ENCODE results near the gene THBS3. TPM values are rescaled to one million over a fixed set of nuclear protein-coding genes. Genes with fewer than 3 reads are reported as not detected.
"Not testable (repeated sequence)": the region's sequence is repeated elsewhere in the genome, so short reads cannot be mapped to it uniquely, and the experiment has no call there.

Gene THBS3
- total RNA-seq, 1 donor from 2014 or later: 40.3 TPM

GRCh38 chr1:155171836-155172731 lies 35.6 kb downstream of the THBS3 start:
- H3K36me3 ChIP-seq: peaks cover 7 to 24% of the 10 kb centered on the region in 2 donors
- no peak for TF ChIP-seq CTCF (IDR thresholded peaks at IDR 0.05)
- no peaks in the 10 kb centered on the region for H3K9me3 ChIP-seq
- H3K4me1 ChIP-seq: peaks cover 14 to 18% of the 10 kb centered on the region in 2 donors
- no peaks in the 10 kb centered on the region for H3K27me3 ChIP-seq
- DNase-seq (ENCODE audit: low spot score in 2 of 2): no peak
- intact Hi-C loops (cut with DNase I): loop anchor here (5.0 kb wide), 1 partner anchor 45 kb away; the partner anchor contains the start of gene EFNA1
- H3K4me3 ChIP-seq: peak overlapping the region; percentile 76 to 84
- peak overlapping the region; percentile 92 to 93 for H3K27ac ChIP-seq

- no peak for DNase-seq (ENCODE audit: low spot score in 2 of 2)
- intact Hi-C loops (cut with DNase I): loop anchor here (5.0 kb wide), 1 partner anchor 44 kb away; the partner anchor contains the start of gene EFNA1
- no peak for TF ChIP-seq CTCF (IDR thresholded peaks at IDR 0.05)
- no peaks in the 10 kb centered on the region for H3K27me3 ChIP-seq
- H3K4me3 ChIP-seq: no peak overlapping the region
- H3K4me1 ChIP-seq: peaks cover 14 to 18% of the 10 kb centered on the region in 2 donors
- H3K27ac ChIP-seq: no peak overlapping the region
- peaks cover 7 to 24% of the 10 kb centered on the region in 2 donors for H3K36me3 ChIP-seq
- no peaks in the 10 kb centered on the region for H3K9me3 ChIP-seq
Observed at GRCh38 chr1:155170806-155171205, 36.9 kb downstream of the THBS3 start.

- H3K36me3 ChIP-seq: peaks cover 7 to 24% of the 10 kb centered on the region in 2 donors
- H3K4me1 ChIP-seq: peaks cover 14 to 18% of the 10 kb centered on the region in 2 donors
- no peak overlapping the region for H3K4me3 ChIP-seq
- intact Hi-C loops (cut with DNase I): loop anchor here (5.0 kb wide), 1 partner anchor 43 kb away; the partner anchor contains the start of gene EFNA1
- no peak for TF ChIP-seq CTCF (IDR thresholded peaks at IDR 0.05)
- no peak overlapping the region for H3K27ac ChIP-seq
- no peak for DNase-seq (ENCODE audit: low spot score in 2 of 2)
- no peaks in the 10 kb centered on the region for H3K9me3 ChIP-seq
- H3K27me3 ChIP-seq: no peaks in the 10 kb centered on the region
Observed at GRCh38 chr1:155170101-155170785, 37.5 kb downstream of the THBS3 start.

- Histone ChIP-seq H3K27me3 (no peaks in the 10 kb centered on the region), H3K27ac (no peak overlapping the region), H3K4me3 (no peak overlapping the region), H3K9me3 (no peaks in the 10 kb centered on the region), H3K4me1 (peaks cover 14 to 16% of the 10 kb centered on the region in 2 donors), H3K36me3 (peaks cover 7 to 24% of the 10 kb centered on the region in 2 donors)
- no peak for TF ChIP-seq CTCF (IDR thresholded peaks at IDR 0.05)
- intact Hi-C loops (cut with DNase I): no loop called here
- no peak for DNase-seq (ENCODE audit: low spot score in 2 of 2)
Observed at GRCh38 chr1:155169541-155169940, 38.2 kb downstream of the THBS3 start.

GRCh38 chr1:155168456-155169210 lies 39.1 kb downstream of the THBS3 start:
- Histone ChIP-seq H3K36me3 (peaks cover 7 to 24% of the 10 kb centered on the region in 2 donors), H3K4me3 (no peak overlapping the region), H3K9me3 (no peaks in the 10 kb centered on the region), H3K27me3 (no peaks in the 10 kb centered on the region), H3K27ac (no peak overlapping the region), H3K4me1 (peaks cover 7 to 11% of the 10 kb centered on the region in 2 donors)
- intact Hi-C loops (cut with DNase I): loop anchor here (1.0 kb wide), 1 partner anchor 77 kb away; no protein-coding TSS in a partner anchor
- DNase-seq (ENCODE audit: low spot score in 2 of 2): no peak
- TF ChIP-seq CTCF (IDR thresholded peaks at IDR 0.05): no peak

GRCh38 chr1:155168105-155168445 lies 39.6 kb downstream of the THBS3 start:
- DNase-seq (ENCODE audit: low spot score in 2 of 2); H3K27ac ChIP-seq; H3K27me3 ChIP-seq; H3K9me3 ChIP-seq; H3K4me1 ChIP-seq: not testable (repeated sequence)
- H3K4me3 ChIP-seq: peak overlapping the region in 1 of 2 donors; percentile 12
- H3K36me3 ChIP-seq: peaks cover 7 to 24% of the 10 kb centered on the region in 2 donors
- intact Hi-C loops (cut with DNase I): loop anchor here (1.0 kb wide), 1 partner anchor 77 kb away; no protein-coding TSS in a partner anchor

Measured in ascending aorta (tissue), 2 donors.